ENCODE data around the gene OR4A5. TPM values are rescaled to one million over a fixed set of nuclear protein-coding genes. Genes with fewer than 3 reads are reported as not detected.
"Not testable (repeated sequence)": the region's sequence is repeated elsewhere in the genome, so short reads cannot be mapped to it uniquely, and the experiment has no call there.

The OR4A5 gene
- polyA plus RNA-seq = not detected

- 0 to 4% (median 0%) methylated on average over 1 of the region's 1 CpG for WGBS, 3 donors
- not testable (repeated sequence) for H3K27ac ChIP-seq (ENCODE audit: low read depth, low read length)
Measured at GRCh38 chr11:54706532-54706931, at the start of gene OR4A5. Gene OR4A5 (plus strand): TSS chr11:54706832. CDS start chr11:54706885, 53 bp downstream.

GRCh38 chr11:54720094-54720493 is 13.5 kb downstream of the OR4A5 start:
- not testable (repeated sequence) for H3K27ac ChIP-seq (ENCODE audit: low read depth, low read length)
- 56 to 68% (median 58%) methylated on average over 5 of the region's 5 CpGs for WGBS, 3 donors

Other genes with a start within 250 kb of the OR4A5 start
- gene OR4C46, start 102.8 kb upstream of the OR4A5 start, polyA plus RNA-seq = not detected

Measured in adipose tissue (tissue), 3 donors.